A549 (cell line): Measurements from ENCODE around the gene ANKRD23.

Source experiments
- BHLHE40 ChIP-seq: IDR thresholded peaks from 2 replicates; pipeline ENCODE4 v1.6.1; 2012; ENCODE audit warnings: low read depth, low read length, inconsistent platforms
- EP300 ChIP-seq, 2 experiments: fragments of >200 bp; sonication (Bioruptor Twin); formaldehyde crosslinking; IDR thresholded peaks; 2 replicates in 1 of 2; 3 replicates in 1 of 2; pipeline ENCODE4 v1.6.1; 2016 to 2017
- FOSL2 ChIP-seq, 2 experiments: fragments of 450-650 bp in 1 of 2; fragments of >200 bp in 1 of 2; sonication (Bioruptor Twin) in 1 of 2; formaldehyde crosslinking; IDR thresholded peaks; 2 replicates each; pipeline versions ENCODE4 v1.5.0 to v1.6.1; 2016 to 2020; ENCODE audit warnings: mild to moderate bottlenecking in 1 of 2, moderate library complexity in 1 of 2
- MAZ ChIP-seq: fragments of 150-350 bp; IDR thresholded peaks from 2 replicates; pipeline ENCODE4 v1.6.1; 2014; ENCODE audit warnings: antibody characterized with exemption, low read depth, low read length, borderline replicate concordance
- PBX3 ChIP-seq: IDR thresholded peaks from 2 replicates; pipeline ENCODE4 v1.6.1; 2012
- POLR2A ChIP-seq: IDR thresholded peaks from 2 replicates; pipeline ENCODE4 v1.6.1; 2012; ENCODE audit warnings: mild to moderate bottlenecking, low read length
- RNF2 ChIP-seq: fragments of 200-600 bp; sonication (generic); IDR thresholded peaks from 2 replicates; pipeline ENCODE4 v1.6.1; 2016; ENCODE audit warnings: low read depth, mild to moderate bottlenecking, antibody characterized with exemption, moderate library complexity, borderline replicate concordance
- TF ChIP-seq, protein P1 (sequence below): fragments of >200 bp; sonication (Bioruptor Twin); formaldehyde crosslinking; IDR thresholded peaks from 3 replicates; pipeline ENCODE4 v1.5.1; 2016

- TF ChIP-seq RNF2 (no peak), PBX3 (no peak), MAZ (no peak), EP300 (IDR thresholded peaks at IDR 0.05) (no peak), BHLHE40 (no peak), FOSL2 (IDR thresholded peaks at IDR 0.05) (no peak), FOSL2 (CRISPR knock-in tag; IDR thresholded peaks at IDR 0.05) (no peak), POLR2A (no peak)
- TF ChIP-seq, protein P1, sequence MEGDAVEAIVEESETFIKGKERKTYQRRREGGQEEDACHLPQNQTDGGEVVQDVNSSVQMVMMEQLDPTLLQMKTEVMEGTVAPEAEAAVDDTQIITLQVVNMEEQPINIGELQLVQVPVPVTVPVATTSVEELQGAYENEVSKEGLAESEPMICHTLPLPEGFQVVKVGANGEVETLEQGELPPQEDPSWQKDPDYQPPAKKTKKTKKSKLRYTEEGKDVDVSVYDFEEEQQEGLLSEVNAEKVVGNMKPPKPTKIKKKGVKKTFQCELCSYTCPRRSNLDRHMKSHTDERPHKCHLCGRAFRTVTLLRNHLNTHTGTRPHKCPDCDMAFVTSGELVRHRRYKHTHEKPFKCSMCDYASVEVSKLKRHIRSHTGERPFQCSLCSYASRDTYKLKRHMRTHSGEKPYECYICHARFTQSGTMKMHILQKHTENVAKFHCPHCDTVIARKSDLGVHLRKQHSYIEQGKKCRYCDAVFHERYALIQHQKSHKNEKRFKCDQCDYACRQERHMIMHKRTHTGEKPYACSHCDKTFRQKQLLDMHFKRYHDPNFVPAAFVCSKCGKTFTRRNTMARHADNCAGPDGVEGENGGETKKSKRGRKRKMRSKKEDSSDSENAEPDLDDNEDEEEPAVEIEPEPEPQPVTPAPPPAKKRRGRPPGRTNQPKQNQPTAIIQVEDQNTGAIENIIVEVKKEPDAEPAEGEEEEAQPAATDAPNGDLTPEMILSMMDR: no peak
Observed at GRCh38 chr2:96828874-96829273, 14.9 kb downstream of the ANKRD23 start.
